ENCODE measurements around the gene ZBTB25. TPM values are rescaled to one million over a fixed set of nuclear protein-coding genes. Genes with fewer than 3 reads are reported as not detected.

ZBTB25 gene
- total and polyA plus RNA-seq, 10 of the 15 experiments (the other 5 are each of a cell fraction or from before 2014, with no cell fraction given), result 4.1 to 33.9 (median 9.7) TPM

DNA sequence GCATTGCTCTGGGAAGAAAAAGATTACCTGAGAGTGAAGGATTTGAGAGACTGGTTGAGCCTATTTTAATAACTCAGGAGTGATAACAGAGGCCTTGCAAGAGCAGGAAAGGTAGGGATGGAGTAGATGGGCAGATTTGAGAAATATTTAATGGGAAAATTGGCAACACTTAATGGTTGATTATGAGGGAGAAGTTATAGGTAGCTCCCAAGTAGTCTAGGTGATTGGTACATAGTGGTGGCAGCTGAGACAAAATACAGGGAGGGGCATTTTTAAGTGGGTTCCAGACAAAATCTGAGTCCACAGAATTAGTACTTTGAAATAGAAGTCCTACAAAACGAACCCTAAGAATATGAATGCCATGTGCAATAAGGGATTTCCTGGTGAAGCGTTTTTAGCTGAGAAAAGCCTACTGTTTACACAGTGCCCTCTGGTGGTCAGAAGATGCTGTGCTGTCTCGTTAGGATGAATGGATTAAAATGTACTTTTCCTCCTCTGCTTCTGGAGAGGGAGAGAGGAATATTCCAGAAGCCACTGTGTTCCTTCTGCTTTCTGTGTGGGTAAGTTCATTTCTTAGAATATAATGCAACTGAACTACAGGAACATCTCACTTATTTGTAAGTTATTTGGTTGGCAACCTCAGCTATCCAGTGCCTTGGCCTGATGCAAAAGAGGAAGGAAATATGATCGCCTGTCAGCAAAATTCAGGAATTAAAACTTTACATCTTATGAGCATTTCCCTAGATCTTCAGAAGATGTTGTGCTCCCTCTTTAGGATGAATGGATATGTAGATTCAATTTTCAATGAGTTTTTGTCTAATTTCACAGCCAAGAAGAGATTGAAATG is 7.4 kb upstream of the ZBTB25 start:
- DNase-seq (ENCODE audit: low read depth, low spot score), result no peak
- intact Hi-C loops (cut with micrococcal nuclease; ENCODE audit: unreplicated experiment), result no loop called here
- H3K79me2 ChIP-seq (ENCODE audit: control insufficient read depth, insufficient read depth, low read length), result peaks cover 95% of the 10 kb centered on the region
- no peaks in the 10 kb centered on the region for H3K9me3 ChIP-seq (replicated peaks; ENCODE audit: control insufficient read depth, insufficient read depth, low read length)
- no peaks in the 10 kb centered on the region for H3K27me3 ChIP-seq (replicated peaks in 1 of 2; ENCODE audit: control insufficient read depth in 2 of 2, insufficient read depth in 2 of 2, low read length in 1 of 2)
- H4K20me1 ChIP-seq (ENCODE audit: control insufficient read depth, insufficient read depth), result peaks cover 5% of the 10 kb centered on the region
- ATAC-seq, result peak; percentile 50
- TF ChIP-seq IKZF2 (IDR thresholded peaks at IDR 0.05), result peak in 1 of 2 experiments; percentile 25; a peak in 1 of 4 replicates
- no peak for TF ChIP-seq POLR2A (IDR thresholded peaks at IDR 0.05; ENCODE audit: low read depth, low read length)
- TF ChIP-seq RAD21 (IDR thresholded peaks at IDR 0.05; ENCODE audit: insufficient read depth, low read depth, low read length), result peak; percentile 68
- TF ChIP-seq MEF2A (IDR thresholded peaks at IDR 0.05; ENCODE audit: insufficient read depth, low read depth, low read length), result no peak
- TF ChIP-seq ATF3 (IDR thresholded peaks at IDR 0.05; ENCODE audit: borderline replicate concordance, extremely low read depth, low read depth, low read length), result no peak
- TF ChIP-seq FOXM1 (IDR thresholded peaks at IDR 0.05; ENCODE audit: low read depth, low read length), result peak; percentile 40; the same call in 1 of the 2 replicates
- 0 out of 2 replicates have a peak, but pooled peaks have one; percentile 47 for TF ChIP-seq WRNIP1 (IDR thresholded peaks at IDR 0.05; ENCODE audit: borderline replicate concordance, low read depth, low read length)
- TF ChIP-seq GABPA (IDR thresholded peaks at IDR 0.05; ENCODE audit: low read depth), result no peak
- TF ChIP-seq PAX8 (IDR thresholded peaks at IDR 0.05), result no peak
- 0 out of 2 replicates have a peak, but pooled peaks have one; percentile 80 for TF ChIP-seq SMARCA5 (IDR thresholded peaks at IDR 0.05)
- TF ChIP-seq CREB1 (IDR thresholded peaks at IDR 0.05; ENCODE audit: low read depth), result 0 out of 2 replicates have a peak, but pooled peaks have one; percentile 36
- TF ChIP-seq, protein P1, sequence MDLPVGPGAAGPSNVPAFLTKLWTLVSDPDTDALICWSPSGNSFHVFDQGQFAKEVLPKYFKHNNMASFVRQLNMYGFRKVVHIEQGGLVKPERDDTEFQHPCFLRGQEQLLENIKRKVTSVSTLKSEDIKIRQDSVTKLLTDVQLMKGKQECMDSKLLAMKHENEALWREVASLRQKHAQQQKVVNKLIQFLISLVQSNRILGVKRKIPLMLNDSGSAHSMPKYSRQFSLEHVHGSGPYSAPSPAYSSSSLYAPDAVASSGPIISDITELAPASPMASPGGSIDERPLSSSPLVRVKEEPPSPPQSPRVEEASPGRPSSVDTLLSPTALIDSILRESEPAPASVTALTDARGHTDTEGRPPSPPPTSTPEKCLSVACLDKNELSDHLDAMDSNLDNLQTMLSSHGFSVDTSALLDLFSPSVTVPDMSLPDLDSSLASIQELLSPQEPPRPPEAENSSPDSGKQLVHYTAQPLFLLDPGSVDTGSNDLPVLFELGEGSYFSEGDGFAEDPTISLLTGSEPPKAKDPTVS (IDR thresholded peaks at IDR 0.05; ENCODE audit: low read depth, low read length), result peak; percentile 86
- peak; percentile 24; the same call in 1 of the 2 replicates for TF ChIP-seq RUNX3 (IDR thresholded peaks at IDR 0.05; ENCODE audit: low read length)
- peak; percentile 82 to 95 (median 84) for TF ChIP-seq CTCF (IDR thresholded peaks at IDR 0.05 in 2 of 3, conservative IDR thresholded peaks at IDR 0.05 in 1 of 3; ENCODE audit: control insufficient read depth in 2 of 3, extremely low read depth in 1 of 3, insufficient read depth in 1 of 3, low read depth in 3 of 3, low read length in 3 of 3)
- peak; percentile 76 for TF ChIP-seq SMC3 (IDR thresholded peaks at IDR 0.05; ENCODE audit: borderline replicate concordance, low read length)
- 0 out of 2 replicates have a peak, but pooled peaks have one; percentile 21 for TF ChIP-seq EED (IDR thresholded peaks at IDR 0.05; ENCODE audit: low read depth)
- TF ChIP-seq MXI1 (IDR thresholded peaks at IDR 0.05; ENCODE audit: low read depth, low read length), result peak; percentile 90
- TF ChIP-seq IKZF1 (conservative IDR thresholded peaks at IDR 0.05), result peak; percentile 53
- ChIA-PET RAD21 (ENCODE audit: unreplicated experiment) (interaction anchor here (0.6 to 4.2 kb wide), 18 partner anchors 9 to 489 kb away, joined by 3 to 24 read pairs (median 4); no protein-coding TSS in a partner anchor), SMC1A (ENCODE audit: uncharacterized antibody, unreplicated experiment) (interaction anchor here (0.6 to 5.0 kb wide), 19 partner anchors 9 to 197 kb away, joined by 3 to 40 read pairs (median 5); no protein-coding TSS in a partner anchor), POLR2A (interaction anchor here (0.6 to 3.0 kb wide), 6 partner anchors 8 to 65 kb away, joined by 3 to 19 read pairs (median 3); no protein-coding TSS in a partner anchor), CTCF (interaction anchor here (0.6 to 6.3 kb wide), 25 partner anchors 9 to 387 kb away, joined by 3 to 63 read pairs (median 5); partner anchors contain the start of gene MTHFD1)
- FAIRE-seq, result peak; percentile 80
- peak overlapping the region; percentile 40; the same call in 1 of the 2 replicates for H3K4me3 ChIP-seq
- peaks cover 25% of the 10 kb centered on the region for H3K4me1 ChIP-seq (ENCODE audit: control insufficient read depth, insufficient read depth, low read length)
- BruUV-seq (replicated peaks), result no TSS peak
- peaks cover 0 to 11% of the 10 kb centered on the region in 2 experiments; a peak in 3 of 4 replicates for H3K36me3 ChIP-seq (ENCODE audit: control insufficient read depth in 2 of 2, insufficient read depth in 2 of 2, low read length in 1 of 2)
- peak overlapping the region; percentile 5; the same call in 1 of the 2 replicates for H3K9ac ChIP-seq (ENCODE audit: control insufficient read depth, insufficient read depth, low read length)
- in situ Hi-C loops (cut with MboI), result no loop called here
- 14% methylated on average over 4 of the region's 4 CpGs for WGBS (ENCODE audit: insufficient coverage, insufficient replicate concordance, low lambda C conversion rate, missing lambda C conversion rate)
- peak overlapping the region; percentile 83 for H3K4me2 ChIP-seq (ENCODE audit: control insufficient read depth, insufficient read depth)
- H3K27ac ChIP-seq (ENCODE audit: control insufficient read depth, insufficient read depth), result peak overlapping the region; percentile 68
- H2AFZ ChIP-seq (ENCODE audit: control insufficient read depth, low read depth, low read length), result no peak overlapping the region

Data from GM12878 (cell line).